Right lobe of liver (tissue), 4 donors: ENCODE measurements around the gene CATSPER1.

Experiments
- CTCF ChIP-seq, 4 donors: fragments of 200-600 bp in 3 of 4; fragments of 450-650 bp in 1 of 4; IDR thresholded peaks; one replicate each; pipeline versions ENCODE4 v1.5.1 to v1.8.0; 2016 to 2022; ENCODE audit warnings: antibody characterized with exemption in 4 of 4, mild to moderate bottlenecking in 2 of 4
- POLR2A ChIP-seq: fragments of 450-650 bp; IDR thresholded peaks from one replicate; pipeline ENCODE4 v1.6.1; 2017; ENCODE audit warnings: antibody characterized with exemption, mild to moderate bottlenecking
- donor health status: DM: no; HTN: no; CAD: no.
- donor health status: DM: no; HTN: no; CAD: no.
- donor health status: DM: no; HTN: yes; CAD: no.

GRCh38 chr11:66006134-66006890 lies 20.0 kb downstream of the CATSPER1 start:
- TF ChIP-seq CTCF (IDR thresholded peaks at IDR 0.05), result no peak
- no peak for TF ChIP-seq POLR2A
